Kidney epithelial cell (primary cell): ENCODE measurements around the gene GMPR. TPM values are rescaled to one million over a fixed set of nuclear protein-coding genes. Genes with fewer than 3 reads are reported as not detected.
"Not testable (repeated sequence)": the region's sequence is repeated elsewhere in the genome, so short reads cannot be mapped to it uniquely, and the experiment has no call there.

ENCODE experiments used
- DNase-seq: peaks from one replicate; pipeline ENCODE4 v3.0.0-alpha.2; 2010; ENCODE audit warnings: low read depth
- H3K27me3 ChIP-seq: 2 replicates; pipeline ENCODE4 v1.6.0; 2011; ENCODE audit warnings: low read length; ENCODE audit not compliant: control insufficient read depth, insufficient read depth
- H3K36me3 ChIP-seq: 2 replicates; pipeline ENCODE4 v1.5.1; 2011; ENCODE audit warnings: low read length; ENCODE audit not compliant: control insufficient read depth, insufficient read depth
- H3K4me3 ChIP-seq: 2 replicates; pipeline ENCODE4 v1.5.1; 2011; ENCODE audit warnings: low read depth, mild to moderate bottlenecking, control low read depth, low read length
- total RNA-seq: library from RNA; depleted of rRNA; stranded (reverse); fragments of >200 nt; gene quantifications from 2 replicates; pipeline ENCODE4 v1.2.3, GENCODE V29; 2015
- TF ChIP-seq, protein P1 (sequence below): IDR thresholded peaks from 2 replicates; pipeline ENCODE4 v1.5.1; 2011; ENCODE audit warnings: mild to moderate bottlenecking, moderate library complexity, low read length, control low read depth, inconsistent platforms; ENCODE audit not compliant: insufficient read depth, poor library complexity, severe bottlenecking

The GMPR gene
- total RNA-seq, 1 donor from 2014 or later = 2.5 TPM

- no peak overlapping the region for H3K4me3 ChIP-seq
- TF ChIP-seq, protein P1, sequence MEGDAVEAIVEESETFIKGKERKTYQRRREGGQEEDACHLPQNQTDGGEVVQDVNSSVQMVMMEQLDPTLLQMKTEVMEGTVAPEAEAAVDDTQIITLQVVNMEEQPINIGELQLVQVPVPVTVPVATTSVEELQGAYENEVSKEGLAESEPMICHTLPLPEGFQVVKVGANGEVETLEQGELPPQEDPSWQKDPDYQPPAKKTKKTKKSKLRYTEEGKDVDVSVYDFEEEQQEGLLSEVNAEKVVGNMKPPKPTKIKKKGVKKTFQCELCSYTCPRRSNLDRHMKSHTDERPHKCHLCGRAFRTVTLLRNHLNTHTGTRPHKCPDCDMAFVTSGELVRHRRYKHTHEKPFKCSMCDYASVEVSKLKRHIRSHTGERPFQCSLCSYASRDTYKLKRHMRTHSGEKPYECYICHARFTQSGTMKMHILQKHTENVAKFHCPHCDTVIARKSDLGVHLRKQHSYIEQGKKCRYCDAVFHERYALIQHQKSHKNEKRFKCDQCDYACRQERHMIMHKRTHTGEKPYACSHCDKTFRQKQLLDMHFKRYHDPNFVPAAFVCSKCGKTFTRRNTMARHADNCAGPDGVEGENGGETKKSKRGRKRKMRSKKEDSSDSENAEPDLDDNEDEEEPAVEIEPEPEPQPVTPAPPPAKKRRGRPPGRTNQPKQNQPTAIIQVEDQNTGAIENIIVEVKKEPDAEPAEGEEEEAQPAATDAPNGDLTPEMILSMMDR = no peak
- no peaks in the 10 kb centered on the region for H3K36me3 ChIP-seq
- DNase-seq = no peak
- H3K27me3 ChIP-seq = no peaks in the 10 kb centered on the region
Observed at GRCh38 chr6:16253399-16254144, 15.2 kb downstream of the GMPR start.

- no peak for DNase-seq
- no peaks in the 10 kb centered on the region for H3K27me3 ChIP-seq
- H3K36me3 ChIP-seq = no peaks in the 10 kb centered on the region
- TF ChIP-seq, protein P1 = no peak
- no peak overlapping the region for H3K4me3 ChIP-seq
Observed at GRCh38 chr6:16254535-16254934, 16.1 kb downstream of the GMPR start.

GRCh38 chr6:16256781-16257180 lies 18.4 kb downstream of the GMPR start:
- H3K36me3 ChIP-seq = no peaks in the 10 kb centered on the region
- DNase-seq = no peak
- TF ChIP-seq, protein P1 = no peak
- no peaks in the 10 kb centered on the region for H3K27me3 ChIP-seq
- H3K4me3 ChIP-seq = no peak overlapping the region

- Histone ChIP-seq H3K4me3 (no peak overlapping the region), H3K36me3 (no peaks in the 10 kb centered on the region), H3K27me3 (no peaks in the 10 kb centered on the region)
- no peak for DNase-seq
- TF ChIP-seq, protein P1 = no peak
Observed at GRCh38 chr6:16257999-16258708, 19.8 kb downstream of the GMPR start.

- TF ChIP-seq, protein P1 = no peak
- no peak overlapping the region for H3K4me3 ChIP-seq
- no peak for DNase-seq
- H3K36me3 ChIP-seq = no peaks in the 10 kb centered on the region
- no peaks in the 10 kb centered on the region for H3K27me3 ChIP-seq
Observed at GRCh38 chr6:16258709-16259075, 20.3 kb downstream of the GMPR start.

DNA sequence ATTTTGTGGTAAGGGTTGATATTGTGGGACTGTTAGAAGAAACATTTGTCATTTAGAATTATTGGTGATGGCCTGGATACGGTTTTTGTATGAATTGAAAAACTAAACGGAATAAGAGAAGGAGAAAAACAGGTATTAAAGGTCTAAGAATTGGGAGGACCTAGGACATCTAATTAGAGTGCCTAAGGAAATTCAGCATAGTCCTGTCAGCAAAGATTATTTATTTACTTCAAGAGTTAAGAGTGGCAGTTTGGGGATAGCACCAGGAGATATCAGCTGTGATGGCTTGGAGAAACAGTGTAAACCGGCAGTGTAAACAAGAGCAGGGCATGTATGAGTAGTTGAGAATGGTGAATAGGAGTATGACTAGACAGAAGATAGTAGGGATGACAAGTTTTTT lies 21.2 kb downstream of the GMPR start:
- DNase-seq, H3K4me3 ChIP-seq, H3K27me3 ChIP-seq, H3K36me3 ChIP-seq: not testable (repeated sequence)

DNA sequence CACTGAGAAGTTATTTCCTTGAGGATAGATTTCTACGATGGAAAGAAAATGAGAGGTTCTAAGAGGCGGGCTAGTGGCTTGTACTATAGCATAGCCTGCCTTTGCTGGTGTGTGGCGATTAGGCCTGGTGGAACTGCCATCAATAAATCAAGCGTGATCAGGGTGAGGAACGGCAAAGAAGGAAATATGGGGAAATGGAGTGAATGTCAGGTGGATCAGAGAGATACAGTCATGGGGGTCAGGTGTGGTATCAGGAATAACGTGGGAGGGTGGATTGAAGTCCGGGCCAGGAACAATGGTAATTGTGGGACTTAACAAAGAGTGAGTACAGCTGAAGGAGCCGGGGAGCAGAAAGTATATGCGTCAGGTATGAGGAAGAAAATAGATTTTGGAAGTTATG lies 22.2 kb downstream of the GMPR start:
- not testable (repeated sequence) for DNase-seq, H3K4me3 ChIP-seq, H3K27me3 ChIP-seq, H3K36me3 ChIP-seq

GRCh38 chr6:16262773-16263172 lies 24.4 kb downstream of the GMPR start:
- H3K4me3 ChIP-seq, H3K27me3 ChIP-seq, H3K36me3 ChIP-seq, DNase-seq: not testable (repeated sequence)

GRCh38 chr6:16263464-16264099 lies 25.2 kb downstream of the GMPR start:
- H3K27me3 ChIP-seq, DNase-seq, H3K4me3 ChIP-seq, H3K36me3 ChIP-seq: not testable (repeated sequence)
